Neural progenitor cell (in vitro differentiated cells): Measurements from ENCODE around the gene CDIP1. TPM values are rescaled to one million over a fixed set of nuclear protein-coding genes. Genes with fewer than 3 reads are reported as not detected.

Source experiments
- DNase-seq: peaks from one replicate; pipeline ENCODE4 v3.0.0-alpha.2; 2016; ENCODE audit warnings: low spot score
- H2AFZ ChIP-seq: fragments of 200-600 bp; sonication (generic); replicated peaks from 2 replicates; pipeline ENCODE4 v1.6.1; 2016; ENCODE audit warnings: antibody characterized with exemption
- H3F3A ChIP-seq: fragments of 200-600 bp; sonication (generic); 2 replicates; pipeline ENCODE4 v1.6.1; 2016; ENCODE audit warnings: antibody characterized with exemption, low read depth
- H3K27ac ChIP-seq: fragments of 200-600 bp; sonication (generic); 2 replicates; pipeline ENCODE4 v1.5.1; 2016; ENCODE audit warnings: mild to moderate bottlenecking
- H3K27me3 ChIP-seq: fragments of 200-600 bp; sonication (generic); 2 replicates; pipeline ENCODE4 v1.6.1; 2016; ENCODE audit warnings: mild to moderate bottlenecking, moderate library complexity
- H3K36me3 ChIP-seq: fragments of 200-600 bp; sonication (generic); 2 replicates; pipeline ENCODE4 v1.5.1; 2016
- H3K4me1 ChIP-seq: fragments of 200-600 bp; sonication (generic); 2 replicates; pipeline ENCODE4 v1.6.1; 2016; ENCODE audit warnings: mixed run types
- H3K4me2 ChIP-seq: fragments of 200-600 bp; sonication (generic); 2 replicates; pipeline ENCODE4 v1.6.1; 2016
- H3K4me3 ChIP-seq: fragments of 200-600 bp; sonication (generic); 2 replicates; pipeline ENCODE4 v1.5.1; 2016
- H3K79me2 ChIP-seq: fragments of 200-600 bp; sonication (generic); 2 replicates; pipeline ENCODE4 v1.6.1; 2016; ENCODE audit warnings: low read depth
- H3K9ac ChIP-seq: fragments of 200-600 bp; sonication (generic); 2 replicates; pipeline ENCODE4 v1.6.1; 2016
- H3K9me3 ChIP-seq: fragments of 200-600 bp; sonication (generic); 2 replicates; pipeline ENCODE4 v1.5.1; 2016; ENCODE audit warnings: low read depth
- H4K20me1 ChIP-seq: fragments of 200-600 bp; sonication (generic); 2 replicates; pipeline ENCODE4 v1.6.1; 2016; ENCODE audit warnings: low read depth
- H3K27ac Mint-ChIP-seq: 3 replicates; pipeline ENCODE4 v1.8.0; 2021; ENCODE audit warnings: mixed read lengths
- H3K27me3 Mint-ChIP-seq: 2 replicates; pipeline ENCODE4 v1.8.0; 2022; ENCODE audit warnings: low read depth, mild to moderate bottlenecking, inconsistent platforms, moderate library complexity, mixed read lengths; ENCODE audit not compliant: insufficient read depth
- H3K36me3 Mint-ChIP-seq: 3 replicates; pipeline ENCODE4 v1.8.0; 2021; ENCODE audit warnings: mixed read lengths
- H3K4me1 Mint-ChIP-seq: 3 replicates; pipeline ENCODE4 v1.8.0; 2021; ENCODE audit warnings: mixed read lengths
- H3K4me3 Mint-ChIP-seq: 3 replicates; pipeline ENCODE4 v1.8.0; 2021; ENCODE audit warnings: mild to moderate bottlenecking, moderate library complexity, mixed read lengths
- H3K9me3 Mint-ChIP-seq: 3 replicates; pipeline ENCODE4 v1.8.0; 2020; ENCODE audit warnings: mixed read lengths
- CTCF ChIP-seq: fragments of 200-600 bp; sonication (generic); IDR thresholded peaks from 2 replicates; pipeline ENCODE4 v1.5.1; 2017; ENCODE audit warnings: antibody characterized with exemption, mild to moderate bottlenecking
- EZH2 ChIP-seq: fragments of 200-600 bp; sonication (generic); IDR thresholded peaks from 2 replicates; pipeline ENCODE4 v1.6.1; 2017; ENCODE audit warnings: antibody characterized with exemption, mild to moderate bottlenecking, moderate library complexity
- EZH2phosphoT487 ChIP-seq: fragments of 200-600 bp; sonication (generic); IDR thresholded peaks from 2 replicates; pipeline ENCODE4 v1.6.1; 2017; ENCODE audit warnings: antibody characterized with exemption
- total RNA-seq: library from RNA; depleted of rRNA; stranded (reverse); fragments of >200 nt; gene quantifications from 2 replicates; pipeline ENCODE4 v1.2.3, GENCODE V29; 2015; ENCODE audit warnings: low replicate concordance

Gene CDIP1
- total RNA-seq, 1 donor from 2014 or later, result 13.1 TPM

- no peak overlapping the region for H3K4me3 Mint-ChIP-seq
Measured at GRCh38 chr16:4561596-4561995, 23.0 kb upstream of the CDIP1 start.

DNA sequence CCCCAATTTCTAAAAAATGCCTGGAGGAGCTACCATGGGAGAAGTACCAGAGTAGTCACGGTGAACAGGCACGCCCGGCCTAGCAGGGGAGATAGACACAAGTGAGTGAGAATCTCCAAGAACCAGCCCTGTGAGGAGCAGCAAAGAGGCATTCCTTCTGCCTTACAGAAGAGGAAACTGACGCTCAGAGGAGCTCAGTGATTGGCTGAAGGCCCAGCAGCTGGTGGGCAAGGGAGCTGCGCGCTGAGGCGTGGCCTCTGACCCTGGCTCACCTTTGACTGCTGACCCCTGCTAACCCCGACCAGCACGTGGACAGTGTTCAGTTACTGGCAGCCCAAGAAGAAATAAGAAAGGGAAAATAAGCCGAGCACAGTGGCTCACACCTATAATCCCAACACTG lies 19.4 kb upstream of the CDIP1 start:
- TF ChIP-seq EZH2phosphoT487 (no peak), EZH2 (no peak), CTCF (no peak)
- Histone ChIP-seq H4K20me1 (no peaks in the 10 kb centered on the region), H3K9ac (no peak overlapping the region), H3K36me3 (no peaks in the 10 kb centered on the region), H3K27me3 (no peaks in the 10 kb centered on the region), H3F3A (peaks cover 4% of the 10 kb centered on the region), H3K9me3 (no peaks in the 10 kb centered on the region), H2AFZ (no peak overlapping the region), H3K79me2 (no peaks in the 10 kb centered on the region), H3K27ac (no peak overlapping the region), H3K4me1 (peaks cover 10% of the 10 kb centered on the region), H3K4me2 (no peak overlapping the region), H3K4me3 (no peak overlapping the region)
- Mint-ChIP-seq H3K9me3 (peaks cover 2% of the 10 kb centered on the region), H3K4me3 (no peak overlapping the region), H3K27ac (no peak overlapping the region), H3K4me1 (peaks cover 19% of the 10 kb centered on the region), H3K36me3 (no peaks in the 10 kb centered on the region), H3K27me3 (peaks cover 10% of the 10 kb centered on the region)
- no peak for DNase-seq

More at GRCh38 chr16:4561596-4561995, 23.0 kb upstream of the CDIP1 start:
- Mint-ChIP-seq H3K9me3 (peaks cover 2% of the 10 kb centered on the region), H3K4me1 (peaks cover 14% of the 10 kb centered on the region), H3K36me3 (no peaks in the 10 kb centered on the region), H3K27ac (peak overlapping the region; percentile 69), H3K27me3 (peaks cover 10% of the 10 kb centered on the region)
- peak; percentile 32 for DNase-seq
- H3K9ac ChIP-seq, result no peak overlapping the region
- H3K4me1 ChIP-seq, result peaks cover 10% of the 10 kb centered on the region
- H3K27ac ChIP-seq, result no peak overlapping the region
- H3K9me3 ChIP-seq, result no peaks in the 10 kb centered on the region
- TF ChIP-seq EZH2 (no peak), CTCF (no peak), EZH2phosphoT487 (no peak)
- no peaks in the 10 kb centered on the region for H3K79me2 ChIP-seq
- H4K20me1 ChIP-seq, result no peaks in the 10 kb centered on the region
- peaks cover 4% of the 10 kb centered on the region for H3F3A ChIP-seq
- no peaks in the 10 kb centered on the region for H3K36me3 ChIP-seq
- H3K27me3 ChIP-seq, result no peaks in the 10 kb centered on the region
- H3K4me2 ChIP-seq, result peak overlapping the region; percentile 31
- no peak overlapping the region for H3K4me3 ChIP-seq
- H2AFZ ChIP-seq, result peak overlapping the region; percentile 87

DNA sequence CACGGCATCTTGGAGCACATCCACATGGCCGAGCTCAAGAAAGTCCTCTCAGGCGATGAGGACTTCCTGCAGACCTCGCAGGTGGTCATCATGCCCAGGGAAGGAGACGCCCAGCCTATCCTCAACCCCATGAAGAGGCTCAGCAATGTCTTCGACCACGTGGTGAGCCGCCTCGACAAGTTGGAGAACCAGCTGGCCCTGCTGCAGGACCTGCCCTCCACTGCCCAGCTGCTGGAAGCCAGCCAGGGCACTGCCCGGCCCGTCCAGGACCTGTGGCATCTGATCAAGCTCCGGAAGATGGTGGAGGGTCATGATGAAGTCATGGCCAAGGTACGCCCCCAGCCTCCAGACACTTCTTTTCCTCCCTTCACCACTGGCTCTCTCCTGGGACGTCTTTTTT lies 18.0 kb upstream of the CDIP1 start:
- Histone ChIP-seq H3K27me3 (no peaks in the 10 kb centered on the region), H3K4me3 (no peak overlapping the region), H3K4me2 (no peak overlapping the region), H3K9ac (no peak overlapping the region), H2AFZ (no peak overlapping the region), H3K79me2 (no peaks in the 10 kb centered on the region), H4K20me1 (no peaks in the 10 kb centered on the region), H3F3A (no peaks in the 10 kb centered on the region), H3K9me3 (no peaks in the 10 kb centered on the region), H3K4me1 (peaks cover 4% of the 10 kb centered on the region), H3K27ac (no peak overlapping the region), H3K36me3 (no peaks in the 10 kb centered on the region)
- peaks cover 14% of the 10 kb centered on the region for H3K4me1 Mint-ChIP-seq
- no peaks in the 10 kb centered on the region for H3K36me3 Mint-ChIP-seq
- H3K4me3 Mint-ChIP-seq, result no peak overlapping the region
- H3K27ac Mint-ChIP-seq, result no peak overlapping the region
- TF ChIP-seq CTCF, result no peak
- no peak for TF ChIP-seq EZH2
- TF ChIP-seq EZH2phosphoT487, result no peak
- peaks cover 2% of the 10 kb centered on the region for H3K9me3 Mint-ChIP-seq
- no peak for DNase-seq
- H3K27me3 Mint-ChIP-seq, result peaks cover 7% of the 10 kb centered on the region

DNA sequence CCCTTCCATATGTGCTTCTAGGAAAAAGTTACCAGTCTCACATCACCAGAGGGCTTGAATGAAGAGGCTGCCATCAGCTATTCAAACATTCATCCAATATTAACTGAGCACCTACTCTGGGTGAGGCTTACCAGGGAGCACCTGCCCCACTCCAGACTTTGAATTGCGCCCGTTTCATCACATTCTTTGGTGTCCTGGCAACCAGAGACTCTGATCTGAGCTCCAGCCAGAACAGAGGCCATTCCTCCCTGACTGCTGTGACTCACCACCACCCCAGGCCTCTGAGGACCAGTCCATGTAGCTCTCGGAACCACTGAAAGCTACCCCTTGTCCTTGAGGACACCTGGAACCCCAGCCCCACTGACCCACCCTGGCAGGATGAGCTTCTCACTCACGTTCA lies 17.5 kb upstream of the CDIP1 start, which contains the start of gene C16orf96:
TSS of gene C16orf96 (plus strand) at position 229 of the 400 bp plus-strand sequence. CDS start at position 379, 150 bp downstream.
- Histone ChIP-seq H3K4me1 (no peaks in the 10 kb centered on the region), H3K9ac (no peak within 1 kb of the TSS), H3K27ac (no peak within 1 kb of the TSS), H3K4me2 (no peak within 1 kb of the TSS), H3K36me3 (no peaks in the 10 kb centered on the region), H3K79me2 (no peaks in the 10 kb centered on the region), H4K20me1 (no peaks in the 10 kb centered on the region), H3K4me3 (no peak within 1 kb of the TSS), H2AFZ (no peak within 1 kb of the TSS), H3K9me3 (no peaks in the 10 kb centered on the region), H3K27me3 (no peaks in the 10 kb centered on the region), H3F3A (no peaks in the 10 kb centered on the region)
- peaks cover 2% of the 10 kb centered on the region for H3K9me3 Mint-ChIP-seq
- DNase-seq, result no peak
- H3K4me1 Mint-ChIP-seq, result peaks cover 10% of the 10 kb centered on the region
- peaks cover 5% of the 10 kb centered on the region for H3K27me3 Mint-ChIP-seq
- H3K4me3 Mint-ChIP-seq, result no peak within 1 kb of the TSS
- no peaks in the 10 kb centered on the region for H3K36me3 Mint-ChIP-seq
- no peak for TF ChIP-seq EZH2phosphoT487
- TF ChIP-seq CTCF, result no peak
- no peak for TF ChIP-seq EZH2
- peak within 1 kb of the TSS; percentile 29 for H3K27ac Mint-ChIP-seq
